ENCODE measurements around the gene STXBP1. TPM values are rescaled to one million over a fixed set of nuclear protein-coding genes. Genes with fewer than 3 reads are reported as not detected.
A peak's percentile ranks its signal among the peaks of the same experiment; 100 is the strongest.

STXBP1 gene
- total RNA-seq, 1 experiment from 2014 or later, result 10.9 TPM

DNA sequence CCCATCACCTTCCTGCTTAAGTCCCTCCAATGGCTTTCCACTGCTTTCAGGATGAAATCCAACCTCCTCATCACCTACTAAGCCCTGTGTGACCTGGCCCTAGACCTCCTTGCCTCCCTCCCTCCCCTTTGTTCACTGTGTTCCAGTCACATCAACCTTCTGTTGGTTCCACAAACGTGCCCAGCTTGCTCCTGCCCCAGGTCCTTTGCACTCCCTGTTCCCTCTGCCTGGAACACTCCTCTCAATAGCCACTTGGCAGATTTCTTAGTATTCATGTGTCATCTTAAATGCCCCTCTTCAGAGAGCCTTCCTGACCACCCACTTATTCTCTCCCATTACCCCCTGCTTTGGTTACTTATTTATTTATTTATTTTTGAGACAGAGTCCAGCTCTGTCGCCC is 24.1 kb upstream of the STXBP1 start:
- Histone ChIP-seq H3K27ac (ENCODE audit: low read depth, low read length, poor library complexity, severe bottlenecking) (no peak overlapping the region), H3K4me1 (ENCODE audit: insufficient read depth, low read length, poor library complexity, severe bottlenecking) (no peaks in the 10 kb centered on the region), H3K9me3 (ENCODE audit: low read depth, low read length, poor library complexity, severe bottlenecking) (no peaks in the 10 kb centered on the region), H3K4me3 (ENCODE audit: low read depth, low read length, poor library complexity, severe bottlenecking) (no peak overlapping the region), H3K27me3 (replicated peaks; ENCODE audit: insufficient read depth, low read depth, low read length, poor library complexity) (no peaks in the 10 kb centered on the region), H3K36me3 (ENCODE audit: insufficient read depth, low read length, poor library complexity, severe bottlenecking) (no peaks in the 10 kb centered on the region)
- ChIA-PET POLR2A (ENCODE audit: low non-redundant PET) (no interaction called here), CTCF (no interaction called here)
- no peak for TF ChIP-seq EZH2 (IDR thresholded peaks at IDR 0.05; ENCODE audit: borderline replicate concordance, low read depth, low read length, poor library complexity, severe bottlenecking)
- TF ChIP-seq, protein P1, sequence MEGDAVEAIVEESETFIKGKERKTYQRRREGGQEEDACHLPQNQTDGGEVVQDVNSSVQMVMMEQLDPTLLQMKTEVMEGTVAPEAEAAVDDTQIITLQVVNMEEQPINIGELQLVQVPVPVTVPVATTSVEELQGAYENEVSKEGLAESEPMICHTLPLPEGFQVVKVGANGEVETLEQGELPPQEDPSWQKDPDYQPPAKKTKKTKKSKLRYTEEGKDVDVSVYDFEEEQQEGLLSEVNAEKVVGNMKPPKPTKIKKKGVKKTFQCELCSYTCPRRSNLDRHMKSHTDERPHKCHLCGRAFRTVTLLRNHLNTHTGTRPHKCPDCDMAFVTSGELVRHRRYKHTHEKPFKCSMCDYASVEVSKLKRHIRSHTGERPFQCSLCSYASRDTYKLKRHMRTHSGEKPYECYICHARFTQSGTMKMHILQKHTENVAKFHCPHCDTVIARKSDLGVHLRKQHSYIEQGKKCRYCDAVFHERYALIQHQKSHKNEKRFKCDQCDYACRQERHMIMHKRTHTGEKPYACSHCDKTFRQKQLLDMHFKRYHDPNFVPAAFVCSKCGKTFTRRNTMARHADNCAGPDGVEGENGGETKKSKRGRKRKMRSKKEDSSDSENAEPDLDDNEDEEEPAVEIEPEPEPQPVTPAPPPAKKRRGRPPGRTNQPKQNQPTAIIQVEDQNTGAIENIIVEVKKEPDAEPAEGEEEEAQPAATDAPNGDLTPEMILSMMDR (conservative IDR thresholded peaks at IDR 0.05; ENCODE audit: low read depth, low read length), result no peak
- intact Hi-C loops (cut with micrococcal nuclease; ENCODE audit: unreplicated experiment), result no loop called here
- no peak for DNase-seq (ENCODE audit: low spot score)
- no TSS peak for BruUV-seq (replicated peaks)

DNA sequence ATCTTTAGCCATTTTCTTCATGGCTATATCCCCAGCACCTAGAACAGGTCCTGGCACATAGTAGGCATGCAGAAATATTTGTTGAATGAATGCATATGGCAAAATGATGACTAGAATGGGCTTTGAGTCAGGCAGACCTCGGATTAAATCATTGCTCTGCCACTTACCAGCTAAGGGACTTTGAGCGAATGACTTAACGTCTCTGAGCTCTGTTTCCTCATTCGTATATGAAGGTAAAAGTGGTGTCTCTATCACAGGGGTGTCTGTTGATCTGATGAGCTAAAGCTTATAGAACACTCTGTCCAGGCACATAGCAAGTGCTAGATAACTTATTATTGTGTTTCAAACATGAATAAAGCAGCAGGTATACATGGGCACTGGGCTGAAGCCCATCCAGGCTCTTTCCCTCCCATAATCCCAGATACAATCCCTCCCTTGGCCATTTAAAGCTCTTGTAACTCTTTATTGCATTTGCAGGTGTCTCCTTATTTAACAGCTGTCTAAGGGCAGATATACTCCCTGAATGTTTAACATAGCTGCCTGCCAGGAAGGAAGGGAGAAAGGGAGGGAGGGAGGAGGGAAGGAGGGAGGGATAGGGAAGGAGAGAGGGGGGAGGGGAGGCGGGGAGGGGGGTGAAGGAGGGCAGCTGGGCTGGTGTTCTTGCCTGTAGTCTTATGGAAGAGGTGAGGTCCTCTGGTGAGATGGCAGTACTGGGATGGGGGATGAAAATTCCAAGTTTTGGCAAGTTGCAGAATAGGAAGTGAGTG is 23.2 kb upstream of the STXBP1 start:
- Histone ChIP-seq H3K36me3 (ENCODE audit: insufficient read depth, low read length, poor library complexity, severe bottlenecking) (no peaks in the 10 kb centered on the region), H3K4me3 (ENCODE audit: low read depth, low read length, poor library complexity, severe bottlenecking) (no peak overlapping the region), H3K9me3 (ENCODE audit: low read depth, low read length, poor library complexity, severe bottlenecking) (no peaks in the 10 kb centered on the region), H3K27me3 (replicated peaks; ENCODE audit: insufficient read depth, low read depth, low read length, poor library complexity) (no peaks in the 10 kb centered on the region), H3K27ac (ENCODE audit: low read depth, low read length, poor library complexity, severe bottlenecking) (no peak overlapping the region), H3K4me1 (ENCODE audit: insufficient read depth, low read length, poor library complexity, severe bottlenecking) (no peaks in the 10 kb centered on the region)
- DNase-seq (ENCODE audit: low spot score), result no peak
- TF ChIP-seq EZH2 (IDR thresholded peaks at IDR 0.05; ENCODE audit: borderline replicate concordance, low read depth, low read length, poor library complexity, severe bottlenecking), result no peak
- TF ChIP-seq, protein P1 (conservative IDR thresholded peaks at IDR 0.05; ENCODE audit: low read depth, low read length), result no peak
- BruUV-seq (replicated peaks), result no TSS peak
- POLR2A ChIA-PET (ENCODE audit: low non-redundant PET), result no interaction called here
- CTCF ChIA-PET, result interaction anchor here (0.6 to 2.4 kb wide), 4 partner anchors 146 to 510 kb away, joined by 3 to 17 read pairs (median 4); partner anchors contain the start of gene TOR2A
- intact Hi-C loops (cut with micrococcal nuclease; ENCODE audit: unreplicated experiment), result no loop called here

DNA sequence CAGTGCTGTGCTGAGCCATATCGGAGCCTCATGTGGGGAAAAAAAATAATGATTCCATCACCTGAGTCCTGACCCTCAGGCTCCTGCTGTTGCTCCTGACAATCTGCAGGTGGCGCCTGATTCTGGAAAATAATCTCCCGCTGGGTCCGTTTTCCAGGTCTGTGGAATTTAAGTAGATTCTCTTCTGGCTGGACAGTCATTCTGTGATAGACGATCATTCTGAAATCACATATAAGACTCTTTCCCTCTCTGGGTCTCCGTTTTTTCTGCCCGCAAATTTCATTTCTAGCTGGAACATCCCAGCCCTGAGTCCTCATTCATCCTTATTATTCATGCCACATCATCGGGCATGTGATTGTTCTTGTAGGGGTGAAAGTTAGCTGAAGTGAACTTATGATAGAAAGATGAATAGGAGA is 22.1 kb upstream of the STXBP1 start:
- ChIA-PET CTCF (interaction anchor here (0.5 to 2.4 kb wide), 4 partner anchors 21 to 365 kb away, joined by 3 to 17 read pairs (median 4); partner anchors contain the start of gene TOR2A), POLR2A (ENCODE audit: low non-redundant PET) (no interaction called here)
- no peaks in the 10 kb centered on the region for H3K4me1 ChIP-seq (ENCODE audit: insufficient read depth, low read length, poor library complexity, severe bottlenecking)
- intact Hi-C loops (cut with micrococcal nuclease; ENCODE audit: unreplicated experiment), result loop anchor here (1.0 to 2.0 kb wide), 4 partner anchors 86 to 331 kb away; no protein-coding TSS in a partner anchor
- H3K4me3 ChIP-seq (ENCODE audit: low read depth, low read length, poor library complexity, severe bottlenecking), result no peak overlapping the region
- H3K27me3 ChIP-seq (replicated peaks; ENCODE audit: insufficient read depth, low read depth, low read length, poor library complexity), result no peaks in the 10 kb centered on the region
- H3K27ac ChIP-seq (ENCODE audit: low read depth, low read length, poor library complexity, severe bottlenecking), result no peak overlapping the region
- BruUV-seq (replicated peaks), result no TSS peak
- peak; percentile 69 for DNase-seq (ENCODE audit: low spot score)
- TF ChIP-seq EZH2 (IDR thresholded peaks at IDR 0.05; ENCODE audit: borderline replicate concordance, low read depth, low read length, poor library complexity, severe bottlenecking), result no peak
- TF ChIP-seq, protein P1 (conservative IDR thresholded peaks at IDR 0.05; ENCODE audit: low read depth, low read length), result peak; percentile 89
- no peaks in the 10 kb centered on the region for H3K36me3 ChIP-seq (ENCODE audit: insufficient read depth, low read length, poor library complexity, severe bottlenecking)
- no peaks in the 10 kb centered on the region for H3K9me3 ChIP-seq (ENCODE audit: low read depth, low read length, poor library complexity, severe bottlenecking)
